GM12878 (cell line): ENCODE measurements around the gene JADE3. TPM values are rescaled to one million over a fixed set of nuclear protein-coding genes. Genes with fewer than 3 reads are reported as not detected.

ENCODE experiments used
- ATAC-seq: fragments of 200-7000 bp; cut with Tn5 transposase; 3 replicates; pipeline ENCODE4 v1.9.1; 2020; ENCODE audit warnings: mild to moderate bottlenecking, moderate library complexity
- BruUV-seq: library from RNA; stranded (reverse); fragments of 400-500 nt; replicated peaks from 2 replicates; lab custom pipeline; 2021; lab: Mats Ljungman, UMichigan
- CTCF ChIA-PET: fragments of 300-600 bp; sonication (Branson Sonifier 250); formaldehyde crosslinking; extraction: SDS; loops from one replicate; lab custom pipeline; 2021; ENCODE audit warnings: inconsistent platforms; lab: Yijun Ruan, JAX
- POLR2A ChIA-PET: fragments of 350-600 bp; formaldehyde crosslinking; extraction: SDS; loops from one replicate; lab custom pipeline; 2021; ENCODE audit warnings: inconsistent platforms; lab: Charles Lee
- RAD21 ChIA-PET: fragments of 300-600 bp; sonication (Branson Sonifier 250); formaldehyde crosslinking; loops from one replicate; lab custom pipeline; 2023; ENCODE audit warnings: antibody characterized with exemption; ENCODE audit not compliant: unreplicated experiment; lab: Charles Lee
- SMC1A ChIA-PET: fragments of 300-600 bp; sonication (Branson Sonifier 250); formaldehyde crosslinking; loops from one replicate; lab custom pipeline; 2023; ENCODE audit not compliant: unreplicated experiment, uncharacterized antibody; lab: Charles Lee
- DNase-seq: peaks from one replicate; pipeline ENCODE4 v3.0.0-alpha.2; 2011; ENCODE audit warnings: low read depth, low spot score
- FAIRE-seq: peaks from 3 replicates; lab custom pipeline; 2011; peaks lifted over from hg19 to GRCh38; lab: Jason Lieb, UNC
- H2AFZ ChIP-seq: 2 replicates; pipeline ENCODE4 v1.6.0; 2011; ENCODE audit warnings: low read depth, low read length, control low read depth; ENCODE audit not compliant: control insufficient read depth
- H3K27ac ChIP-seq: 2 replicates; pipeline ENCODE4 v1.5.1; 2011; ENCODE audit warnings: control low read depth; ENCODE audit not compliant: control insufficient read depth, insufficient read depth
- H3K27me3 ChIP-seq, 2 experiments: replicated peaks in 1 of 2; 2 replicates each; pipeline versions ENCODE4 v1.6.0 to v1.6.1; 2011; ENCODE audit warnings: low read length in 1 of 2; ENCODE audit not compliant: control insufficient read depth in 2 of 2, insufficient read depth in 2 of 2
- H3K36me3 ChIP-seq, 2 experiments: 2 replicates each; pipeline ENCODE4 v1.5.1; 2011; ENCODE audit warnings: low read length in 1 of 2; ENCODE audit not compliant: control insufficient read depth in 2 of 2, insufficient read depth in 2 of 2
- H3K4me1 ChIP-seq: 2 replicates; pipeline ENCODE4 v1.6.1; 2011; ENCODE audit warnings: mild to moderate bottlenecking, low read length, moderate library complexity, mixed read lengths; ENCODE audit not compliant: control insufficient read depth, insufficient read depth
- H3K4me2 ChIP-seq: 2 replicates; pipeline ENCODE4 v1.6.0; 2011; ENCODE audit warnings: control low read depth; ENCODE audit not compliant: control insufficient read depth, insufficient read depth
- H3K4me3 ChIP-seq: fragments of 200-600 bp; sonication (generic); 2 replicates; pipeline ENCODE4 v1.5.1; 2016
- H3K79me2 ChIP-seq: 2 replicates; pipeline ENCODE4 v1.6.0; 2011; ENCODE audit warnings: low read length; ENCODE audit not compliant: control insufficient read depth, insufficient read depth
- H3K9ac ChIP-seq: 2 replicates; pipeline ENCODE4 v1.8.0; 2011; ENCODE audit warnings: low read length, control low read depth, mixed read lengths; ENCODE audit not compliant: control insufficient read depth, insufficient read depth
- H3K9me3 ChIP-seq: replicated peaks from 3 replicates; pipeline ENCODE4 v1.5.1; 2011; ENCODE audit warnings: mild to moderate bottlenecking, low read length; ENCODE audit not compliant: control insufficient read depth, insufficient read depth
- H4K20me1 ChIP-seq: 2 replicates; pipeline ENCODE4 v1.6.0; 2011; ENCODE audit not compliant: control insufficient read depth, insufficient read depth
- BCL3 ChIP-seq: IDR thresholded peaks from 2 replicates; pipeline ENCODE4 v1.6.1; 2011; ENCODE audit warnings: borderline replicate concordance, low read depth, mild to moderate bottlenecking, moderate library complexity, low read length; ENCODE audit not compliant: insufficient read depth, poor library complexity, severe bottlenecking
- CHD4 ChIP-seq: fragments of 200-600 bp; sonication (generic); IDR thresholded peaks from 2 replicates; pipeline ENCODE4 v1.6.1; 2016; ENCODE audit warnings: mild to moderate bottlenecking
- DPF2 ChIP-seq: fragments of 450-650 bp; IDR thresholded peaks from 2 replicates; pipeline ENCODE4 v1.6.1; 2017; ENCODE audit warnings: mild to moderate bottlenecking
- E4F1 ChIP-seq: fragments of 450-650 bp; IDR thresholded peaks from 2 replicates; pipeline ENCODE4 v1.6.1; 2018; ENCODE audit warnings: borderline replicate concordance, mild to moderate bottlenecking; ENCODE audit not compliant: partially characterized antibody
- EGR1 ChIP-seq, 2 experiments: IDR thresholded peaks; 1 replicate in 1 of 2; 2 replicates in 1 of 2; pipeline ENCODE4 v1.6.1; 2011 to 2012; ENCODE audit warnings: low read depth in 2 of 2, low read length in 2 of 2, borderline replicate concordance in 1 of 2, mild to moderate bottlenecking in 1 of 2, moderate library complexity in 1 of 2
- NFYA ChIP-seq: IDR thresholded peaks from 2 replicates; pipeline ENCODE4 v1.6.1; 2011; ENCODE audit warnings: low read depth, mild to moderate bottlenecking, low read length, improper control_type of control experiment, borderline replicate concordance
- PAX5 ChIP-seq: IDR thresholded peaks from 2 replicates; pipeline ENCODE4 v1.6.1; 2011; ENCODE audit warnings: low read depth, low read length, borderline replicate concordance
- RELA ChIP-seq: fragments of 450-650 bp; IDR thresholded peaks from 2 replicates; pipeline ENCODE4 v1.8.0; 2014; ENCODE audit warnings: borderline replicate concordance; ENCODE audit not compliant: partially characterized antibody
- RFX5 ChIP-seq: IDR thresholded peaks from 2 replicates; pipeline ENCODE4 v1.6.1; 2011; ENCODE audit warnings: low read depth, low read length, improper control_type of control experiment
- RUNX3 ChIP-seq: IDR thresholded peaks from 2 replicates; pipeline ENCODE4 v1.6.1; 2012; ENCODE audit warnings: low read length, inconsistent platforms
- SRF ChIP-seq, 2 experiments: IDR thresholded peaks; 2 replicates each; pipeline ENCODE4 v1.6.1; 2011; ENCODE audit warnings: low read depth in 2 of 2, low read length in 2 of 2, mild to moderate bottlenecking in 1 of 2, moderate library complexity in 1 of 2
- TCF7 ChIP-seq: IDR thresholded peaks from 2 replicates; pipeline ENCODE4 v1.6.1; 2014; ENCODE audit warnings: antibody characterized with exemption, borderline replicate concordance
- ZNF217 ChIP-seq: fragments of 450-650 bp; IDR thresholded peaks from 2 replicates; pipeline ENCODE4 v1.6.1; 2017; ENCODE audit warnings: antibody characterized with exemption, mild to moderate bottlenecking
- WGBS: methylation state at CpG from one replicate; pipeline ENCODE4 v1.1.6; 2016; ENCODE audit warnings: low lambda C conversion rate; ENCODE audit not compliant: insufficient replicate concordance, insufficient coverage; ENCODE audit errors: missing lambda C conversion rate; 5-methylcytosine and 5-hydroxymethylcytosine counted together
- in situ Hi-C: fragments of 300-500 bp; cut with MboI; formaldehyde crosslinking; loops from 9 replicates; pipeline ENCODE4 v1.14.3; 2018; ENCODE audit warnings: mixed read lengths
- intact Hi-C: fragments of 100-400 bp; cut with micrococcal nuclease; formaldehyde crosslinking; loops from one replicate; pipeline ENCODE4 v1.14.2; 2022; ENCODE audit not compliant: unreplicated experiment
- polyA plus RNA-seq, 11 experiments: library from polyadenylated mRNA; depleted of rRNA in 4 of 11; unstranded in 6 of 11; stranded (reverse) in 5 of 11; fragments of >200 nt; fragmentation: Nextera tagmentation in 4 of 11; fragmentation: Illumina TruSeq in 1 of 11; extraction: Ambion mirVana in 4 of 11; extraction: Trizol in 1 of 11; gene quantifications; 1 replicate in 1 of 11; 2 replicates in 10 of 11; pipeline versions ENCODE4 v1.2.1 to v1.2.3, GENCODE V29; 2011 to 2016; ENCODE audit warnings: inconsistent platforms in 2 of 11, missing spikeins in 2 of 11, low read depth in 1 of 11
- total RNA-seq, 4 experiments: library from RNA; depleted of rRNA in 3 of 4; stranded (reverse); fragments of >200 nt in 3 of 4; fragmentation: Illumina TruSeq in 1 of 4; extraction: Trizol in 1 of 4; gene quantifications; 2 replicates each; pipeline versions ENCODE4 v1.2.1 to v1.2.3, GENCODE V29; 2013 to 2021

JADE3 gene
- total and polyA plus RNA-seq, 10 of the 15 experiments (the other 5 are each of a cell fraction or from before 2014, with no cell fraction given): 0.06 to 13.0 (median 0.65) TPM

- Histone ChIP-seq H3K4me2 (no peak overlapping the region), H3K36me3 (no peaks in the 10 kb centered on the region), H3K27ac (no peak overlapping the region), H4K20me1 (no peaks in the 10 kb centered on the region), H3K27me3 (peaks cover 0 to 1% of the 10 kb centered on the region in 2 experiments; a peak in 1 of 4 replicates), H2AFZ (no peak overlapping the region), H3K9me3 (no peaks in the 10 kb centered on the region), H3K9ac (no peak overlapping the region), H3K79me2 (no peaks in the 10 kb centered on the region), H3K4me3 (no peak overlapping the region), H3K4me1 (no peaks in the 10 kb centered on the region)
- ATAC-seq (no peak), DNase-seq (no peak), FAIRE-seq (no peak)
- intact Hi-C loops (no loop called here), in situ Hi-C loops (no loop called here)
- TF ChIP-seq PAX5 (no peak), NFYA (no peak), RFX5 (no peak), TCF7 (no peak), E4F1 (no peak), CHD4 (no peak), ZNF217 (no peak), EGR1 (IDR thresholded peaks at IDR 0.05; ENCODE audit: borderline replicate concordance in 1 of 2, low read depth in 2 of 2, low read length in 2 of 2) (no peak), BCL3 (no peak), RUNX3 (no peak), RELA (no peak), SRF (IDR thresholded peaks at IDR 0.05; ENCODE audit: low read depth in 2 of 2, low read length in 2 of 2) (no peak), DPF2 (no peak)
- RAD21 ChIA-PET: no interaction called here
- CTCF ChIA-PET: interaction anchor here (0.7 kb wide), 1 partner anchor 35 kb away, joined by 3 read pairs; no protein-coding TSS in a partner anchor
- SMC1A ChIA-PET: no interaction called here
- BruUV-seq: no TSS peak
- POLR2A ChIA-PET: no interaction called here
- 24% methylated on average over 2 of the region's 2 CpGs for WGBS
Measured at GRCh38 chrX:47061238-47061919, 149.2 kb downstream of the JADE3 start.
